Liver (tissue), 3 donors: Measurements from ENCODE around the gene CCDC63.

Experiments used
- CTCF ChIP-seq: fragments of 150-350 bp; IDR thresholded peaks from 2 replicates; pipeline ENCODE4 v1.5.1; 2017; ENCODE audit warnings: improper control_type of control experiment, low read depth, low read length; ENCODE audit not compliant: missing input control
- EGR1 ChIP-seq, 2 donors: IDR thresholded peaks; 2 replicates each; pipeline ENCODE4 v1.6.1; 2016 to 2018; ENCODE audit warnings: antibody characterized with exemption in 2 of 2, low read depth in 2 of 2
- GABPA ChIP-seq, 2 donors: IDR thresholded peaks in 1 of 2; conservative IDR thresholded peaks in 1 of 2; 2 replicates each; pipeline ENCODE4 v1.6.1; 2016; ENCODE audit warnings: antibody characterized with exemption in 2 of 2, mild to moderate bottlenecking in 1 of 2, moderate library complexity in 1 of 2
- JUND ChIP-seq, 2 donors: IDR thresholded peaks; 2 replicates each; pipeline ENCODE4 v1.6.1; 2016; ENCODE audit warnings: antibody characterized with exemption in 2 of 2
- MAX ChIP-seq: IDR thresholded peaks from 2 replicates; pipeline ENCODE4 v1.6.1; 2016; ENCODE audit warnings: antibody characterized with exemption
- NR2F2 ChIP-seq: IDR thresholded peaks from 2 replicates; pipeline ENCODE4 v1.6.1; 2016; ENCODE audit warnings: antibody characterized with exemption
- REST ChIP-seq: IDR thresholded peaks from 2 replicates; pipeline ENCODE4 v1.6.1; 2016; ENCODE audit warnings: antibody characterized with exemption, mild to moderate bottlenecking
- RXRA ChIP-seq, 2 donors: IDR thresholded peaks; 2 replicates each; pipeline ENCODE4 v1.6.1; 2017 to 2018; ENCODE audit warnings: antibody characterized with exemption in 2 of 2, mild to moderate bottlenecking in 1 of 2
- TAF1 ChIP-seq: conservative IDR thresholded peaks from 2 replicates; pipeline ENCODE4 v1.6.1; 2016; ENCODE audit warnings: antibody characterized with exemption, mild to moderate bottlenecking
- YY1 ChIP-seq: IDR thresholded peaks from 2 replicates; pipeline ENCODE4 v1.6.1; 2016; ENCODE audit warnings: antibody characterized with exemption, mild to moderate bottlenecking
- ZBTB33 ChIP-seq: IDR thresholded peaks from 2 replicates; pipeline ENCODE4 v1.6.1; 2016; ENCODE audit warnings: antibody characterized with exemption
- donor health status: healthy.
- donor health status: healthy.

- no peak for TF ChIP-seq TAF1
- no peak for TF ChIP-seq CTCF
- no peak for TF ChIP-seq JUND (IDR thresholded peaks at IDR 0.05)
- TF ChIP-seq REST = no peak
- no peak for TF ChIP-seq NR2F2
- TF ChIP-seq EGR1 (IDR thresholded peaks at IDR 0.05; ENCODE audit: low read depth in 2 of 2) = no peak
- TF ChIP-seq GABPA (IDR thresholded peaks at IDR 0.05 in 1 of 2, conservative IDR thresholded peaks at IDR 0.05 in 1 of 2) = no peak
- no peak for TF ChIP-seq MAX
- no peak for TF ChIP-seq YY1
- no peak for TF ChIP-seq ZBTB33
- TF ChIP-seq RXRA (IDR thresholded peaks at IDR 0.05) = no peak
Observed at GRCh38 chr12:110807640-110808039, 39.1 kb upstream of the CCDC63 start.
